Nucleus accumbens (tissue), 56 donors: ENCODE data around the gene FNIP1.
"Not testable (repeated sequence)": the region's sequence is repeated elsewhere in the genome, so short reads cannot be mapped to it uniquely, and the experiment has no call there.

Experiments
- DNase-seq, 56 donors: peaks; one replicate each; lab custom pipeline; 2025; lab: John Stamatoyannopoulos, UW

Gene FNIP1

DNA sequence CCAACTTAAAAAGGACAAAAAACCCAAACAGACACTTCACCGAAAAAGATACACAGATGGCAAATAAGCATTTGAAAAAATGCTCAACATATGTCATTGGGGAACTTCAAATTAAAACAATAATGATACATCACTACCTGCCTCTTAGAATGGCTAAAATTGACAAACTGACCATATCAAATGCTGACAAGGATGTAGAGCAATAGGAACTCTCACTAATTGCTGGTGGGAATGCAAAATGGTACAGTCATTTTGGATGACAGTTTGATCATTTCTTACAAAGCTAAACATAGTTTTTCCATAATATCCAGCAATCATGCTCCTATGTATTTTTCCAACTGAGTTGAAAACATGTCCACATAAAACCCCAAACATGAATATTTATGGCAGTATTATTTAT lies 102.9 kb downstream of the FNIP1 start:
- DNase-seq = no peak

DNA sequence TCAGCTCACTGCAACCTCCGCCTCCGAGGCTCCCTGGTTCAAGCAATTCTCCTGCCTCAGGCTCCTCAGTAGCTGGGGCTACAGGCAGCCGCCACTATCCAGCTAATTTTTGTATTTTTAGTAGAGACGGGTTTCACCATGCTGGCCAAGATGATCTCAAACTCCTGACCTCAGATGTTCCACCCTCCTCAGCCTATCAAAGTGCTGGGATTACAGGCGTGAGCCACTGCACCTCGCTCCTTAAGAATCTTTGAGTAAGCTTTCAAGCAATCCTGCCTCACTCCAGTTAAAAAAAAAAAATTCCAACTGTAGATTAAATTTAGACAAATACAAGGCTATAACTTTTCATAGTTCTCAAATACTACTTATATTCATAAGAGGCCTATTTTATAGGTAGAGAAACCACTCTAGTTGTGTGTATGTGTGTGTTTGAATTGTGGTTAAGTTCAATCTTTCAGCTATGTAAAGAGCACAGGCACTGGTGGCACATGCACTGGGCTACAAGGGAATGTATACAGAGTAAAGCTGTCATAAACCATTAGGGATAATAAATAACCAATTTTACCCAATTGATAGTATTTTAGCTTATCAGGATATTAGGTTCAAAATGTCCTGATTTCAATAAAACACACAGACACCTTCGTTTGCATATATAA lies 111.2 kb downstream of the FNIP1 start:
- no peak for DNase-seq

DNA sequence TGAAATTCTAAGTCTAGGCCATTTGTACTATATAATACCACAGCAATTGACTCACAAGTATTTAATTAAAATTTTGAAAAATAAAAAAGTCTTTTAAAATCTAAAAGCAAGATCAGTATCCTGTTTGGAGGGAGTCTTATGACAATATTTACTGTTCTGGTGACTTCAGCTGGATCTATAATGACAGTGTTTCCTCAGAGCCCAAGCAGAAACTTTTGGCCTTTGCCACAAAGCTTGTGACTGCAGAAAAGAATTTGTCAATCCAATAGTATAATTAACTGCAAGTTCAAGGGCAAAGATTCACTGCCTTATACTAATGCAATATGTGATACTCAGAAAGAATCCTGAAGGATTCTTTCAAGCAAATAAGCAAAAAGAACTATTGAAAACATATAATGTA lies 112.2 kb downstream of the FNIP1 start:
- no peak for DNase-seq

DNA sequence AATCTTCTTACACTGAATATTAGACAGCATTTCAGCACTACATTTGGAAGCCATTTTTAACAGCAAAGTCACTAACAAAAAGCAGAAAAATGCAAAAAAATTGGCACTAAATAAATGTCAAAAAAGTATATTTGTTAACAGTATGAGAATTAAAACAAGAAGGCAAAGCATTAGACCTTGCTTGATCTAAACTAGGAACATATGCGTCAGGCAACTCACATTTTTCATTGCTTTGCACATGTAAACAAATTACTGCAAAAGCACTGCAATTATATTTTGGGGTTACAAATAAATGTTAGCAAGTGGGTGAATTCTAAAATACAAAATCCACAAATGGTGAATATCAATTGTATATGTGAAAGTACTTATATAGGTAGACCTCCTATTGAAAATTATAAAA lies 112.8 kb downstream of the FNIP1 start:
- no peak for DNase-seq

DNA sequence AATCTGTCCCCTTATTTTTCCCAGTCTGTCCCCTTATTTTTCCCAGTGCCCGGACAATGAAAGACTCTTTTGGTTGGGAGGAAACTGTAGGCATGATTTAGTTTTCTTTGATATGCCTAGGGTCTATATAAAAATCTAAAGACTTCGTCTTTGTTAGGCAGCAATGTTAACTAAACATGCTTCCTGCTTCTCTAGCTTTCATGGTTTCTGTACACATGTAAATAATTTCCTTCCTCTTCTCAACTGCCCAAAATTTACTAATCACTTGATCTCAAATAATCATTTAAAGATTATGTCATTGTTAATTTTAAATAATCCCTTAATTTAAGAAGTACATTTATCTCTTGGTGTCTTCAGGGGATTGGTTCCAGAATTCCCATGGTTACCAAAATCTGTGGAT lies 114.0 kb downstream of the FNIP1 start:
- no peak for DNase-seq

DNA sequence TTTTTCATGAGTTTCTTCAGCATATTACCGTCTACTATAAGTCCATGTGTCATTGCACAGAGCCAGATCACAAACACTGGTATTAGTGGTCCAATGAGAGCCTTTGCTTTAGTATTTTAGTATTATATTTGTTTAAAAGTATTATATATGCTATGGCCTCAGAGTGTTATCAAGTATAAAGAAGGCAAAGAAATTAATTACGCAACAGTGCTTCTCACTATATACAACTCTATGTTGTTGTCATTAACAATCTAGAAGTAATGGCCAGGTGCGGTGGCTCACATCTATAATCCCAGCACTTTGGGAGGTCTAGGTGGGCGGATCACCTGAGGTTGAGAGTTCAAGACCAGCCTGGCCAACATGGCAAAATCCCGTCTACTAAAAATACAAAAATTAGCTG lies 114.6 kb downstream of the FNIP1 start:
- DNase-seq = no peak

DNA sequence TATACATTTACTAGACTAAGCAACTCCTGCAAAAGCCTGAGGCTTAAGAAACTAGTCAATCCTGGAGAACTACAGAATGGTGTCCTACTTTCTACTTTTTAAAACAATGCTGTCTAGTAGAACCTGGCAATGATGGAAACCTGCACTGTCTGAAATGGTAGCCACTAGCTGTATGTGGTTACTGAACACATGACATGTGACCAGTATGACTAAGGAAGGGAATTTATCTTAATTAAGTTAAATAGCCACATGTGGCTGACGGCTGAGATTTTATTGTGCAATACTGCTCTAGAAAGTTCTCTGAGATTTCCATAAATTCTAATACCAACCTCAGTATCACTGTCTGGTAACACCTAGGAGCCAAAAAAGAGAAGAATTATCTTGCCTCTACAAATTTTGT lies 116.9 kb downstream of the FNIP1 start:
- no peak for DNase-seq

DNA sequence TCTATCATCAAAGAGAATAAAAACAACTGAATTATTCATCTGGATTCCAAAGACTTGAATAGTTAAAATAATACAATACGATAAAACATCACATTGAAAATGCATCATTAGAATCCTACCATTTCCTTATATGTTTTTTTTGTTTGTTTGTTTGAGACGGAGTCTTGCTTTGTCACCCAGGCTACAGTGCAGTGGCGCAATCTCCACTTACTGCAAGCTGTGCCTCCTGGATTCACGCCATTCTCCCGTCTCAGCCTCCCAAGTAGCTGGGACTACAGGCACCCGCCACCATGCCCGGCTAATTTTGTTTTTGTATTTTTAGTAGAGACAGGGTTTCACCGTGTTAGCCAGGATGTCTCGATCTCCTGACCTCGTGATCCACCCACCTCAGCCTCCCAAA lies 118.5 kb downstream of the FNIP1 start:
- not testable (repeated sequence) for DNase-seq

DNA sequence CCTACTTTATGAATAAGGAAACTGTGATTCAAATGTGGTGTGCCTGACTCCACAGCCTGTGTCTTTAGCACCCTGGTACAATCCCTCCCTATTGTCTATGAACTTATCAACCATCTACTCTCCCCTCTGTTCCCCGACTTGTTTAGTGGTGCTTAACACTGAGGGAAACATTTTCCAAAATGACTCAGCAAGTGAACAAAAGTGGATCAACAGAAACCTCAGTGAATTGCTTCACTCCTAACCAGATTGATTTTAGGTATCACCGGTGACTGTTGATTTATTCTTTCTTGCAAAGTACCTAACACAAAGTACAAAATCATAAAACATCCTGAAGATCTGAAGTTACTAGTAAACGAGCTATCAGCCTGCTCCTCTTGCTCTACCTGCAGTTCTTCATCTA lies 119.7 kb downstream of the FNIP1 start:
- DNase-seq = no peak

DNA sequence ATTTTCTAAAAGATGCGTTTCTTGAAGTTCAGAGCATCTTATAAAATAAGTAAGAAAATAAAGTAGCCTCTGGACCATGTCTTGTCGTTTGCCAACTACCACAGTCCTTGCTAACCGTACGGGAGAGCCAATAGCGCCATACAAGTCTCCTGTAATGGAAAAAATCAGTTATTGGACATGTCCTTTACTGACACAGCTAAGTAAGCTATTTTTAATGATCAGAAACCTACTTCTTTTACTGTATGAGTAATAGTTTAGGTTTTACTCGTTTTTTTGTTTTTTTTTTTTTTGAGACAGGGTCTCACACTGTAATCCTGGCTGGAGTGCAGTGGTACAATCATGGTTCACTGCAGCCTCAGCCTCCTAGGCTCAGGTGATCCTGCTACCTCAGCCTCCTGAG lies 124.0 kb downstream of the FNIP1 start:
- DNase-seq = no peak

DNA sequence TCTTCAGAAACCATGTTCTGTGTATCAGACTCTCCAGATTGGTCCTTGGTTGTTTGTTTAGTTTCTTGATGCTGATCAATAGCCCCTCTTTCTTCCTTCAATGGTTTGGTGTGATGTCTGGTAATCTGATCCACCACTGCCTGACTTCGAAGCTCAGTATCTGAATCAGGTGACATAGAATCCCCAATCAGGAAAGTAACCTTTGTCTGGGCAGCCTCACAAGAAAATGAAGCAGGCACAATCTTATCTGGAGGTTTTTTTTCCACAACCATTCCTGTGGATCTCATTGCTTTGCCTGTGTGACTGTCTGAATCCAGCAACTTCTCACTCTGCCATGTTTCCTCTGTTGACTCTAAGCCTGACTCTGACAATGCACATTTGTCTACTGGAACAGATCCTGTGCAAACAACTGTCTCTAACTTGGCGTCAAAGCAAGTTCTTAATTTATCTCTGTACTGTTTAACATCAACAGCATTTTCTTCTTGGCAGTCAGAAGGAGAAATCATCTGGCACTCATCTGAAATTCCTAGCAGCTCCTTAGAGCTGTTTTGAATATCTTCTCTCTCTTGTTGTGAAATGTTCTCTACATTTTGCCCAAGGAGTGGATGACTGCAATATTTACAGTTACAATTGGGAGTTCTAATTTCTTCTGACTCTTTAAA lies 124.7 kb downstream of the FNIP1 start:
- DNase-seq = peak in 26 of 56 donors; percentile 1 to 50 (median 10)

DNA sequence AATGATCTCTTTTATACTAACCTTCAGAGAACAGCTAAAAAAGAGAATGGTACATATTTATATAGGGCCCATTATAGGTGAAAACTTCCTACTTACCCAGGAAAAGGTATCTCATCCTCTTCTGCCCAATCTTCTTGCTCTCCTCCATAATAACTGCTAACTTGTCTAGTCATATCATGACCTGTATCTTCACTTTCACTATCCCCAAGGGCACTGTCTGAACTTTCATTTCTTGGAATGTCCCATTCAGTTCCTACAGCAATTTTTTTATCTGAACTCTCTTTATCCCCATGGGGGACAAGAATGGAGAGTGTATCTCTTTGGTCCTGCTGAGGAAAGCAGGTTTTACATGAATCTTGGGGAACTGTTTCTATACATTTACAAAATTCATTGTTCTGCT lies 125.4 kb downstream of the FNIP1 start:
- no peak for DNase-seq

DNA sequence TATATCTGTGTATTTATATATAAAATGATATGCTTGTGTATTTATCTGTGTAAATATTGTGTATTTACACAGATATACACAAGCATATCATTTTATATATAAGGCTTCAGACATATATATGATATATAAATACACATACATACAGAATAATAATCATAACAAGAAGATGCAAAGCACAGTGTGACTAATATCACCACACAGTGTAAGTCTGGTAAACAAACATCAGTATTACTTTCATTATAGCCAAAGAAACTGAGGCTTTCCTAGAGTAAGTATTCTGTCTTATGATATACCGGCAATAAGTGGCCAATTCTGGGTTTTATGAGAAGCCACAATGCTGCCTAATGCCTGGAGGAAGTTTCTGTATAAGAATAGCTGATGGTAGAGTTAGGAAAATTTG lies 131.9 kb downstream of the FNIP1 start:
- DNase-seq = no peak

DNA sequence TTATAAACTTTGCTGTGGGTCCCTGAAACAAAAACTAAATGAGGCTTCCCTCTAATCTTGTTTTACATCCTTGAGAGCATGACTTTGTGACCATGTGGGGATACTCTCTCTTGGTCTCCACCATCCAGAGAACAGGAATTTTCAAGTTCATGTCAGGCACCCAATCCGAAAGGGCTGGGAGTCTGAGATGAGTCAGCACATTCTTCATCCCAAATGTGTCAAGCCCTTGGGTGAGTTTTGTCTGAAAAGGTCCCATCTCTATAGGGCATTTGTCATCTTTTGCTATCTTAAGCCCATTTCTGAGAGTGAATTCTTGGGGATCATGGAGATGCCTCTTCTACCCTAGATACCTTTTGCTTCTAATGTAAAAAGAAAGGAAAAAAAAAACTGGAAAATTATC lies 134.9 kb downstream of the FNIP1 start:
- DNase-seq = no peak

DNA sequence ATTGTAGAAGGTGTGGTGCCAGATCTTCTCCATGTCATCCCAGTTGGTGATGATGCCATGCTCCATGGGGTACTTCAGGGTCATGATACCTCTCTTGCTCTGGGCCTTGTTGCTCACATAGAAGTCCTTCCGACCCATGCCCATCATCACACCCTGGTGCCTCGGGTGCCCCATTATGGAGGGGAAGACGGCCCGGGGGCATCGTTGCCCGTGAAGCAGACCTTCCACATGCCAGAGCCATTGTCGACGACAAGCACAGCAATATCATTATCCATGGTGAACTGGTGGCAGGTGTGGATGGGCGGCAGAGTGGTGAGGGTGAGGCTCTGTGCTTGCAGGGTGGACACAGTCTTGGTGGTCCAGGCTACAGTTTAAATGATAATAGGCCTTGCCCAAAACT lies 137.0 kb downstream of the FNIP1 start:
- no peak for DNase-seq

DNA sequence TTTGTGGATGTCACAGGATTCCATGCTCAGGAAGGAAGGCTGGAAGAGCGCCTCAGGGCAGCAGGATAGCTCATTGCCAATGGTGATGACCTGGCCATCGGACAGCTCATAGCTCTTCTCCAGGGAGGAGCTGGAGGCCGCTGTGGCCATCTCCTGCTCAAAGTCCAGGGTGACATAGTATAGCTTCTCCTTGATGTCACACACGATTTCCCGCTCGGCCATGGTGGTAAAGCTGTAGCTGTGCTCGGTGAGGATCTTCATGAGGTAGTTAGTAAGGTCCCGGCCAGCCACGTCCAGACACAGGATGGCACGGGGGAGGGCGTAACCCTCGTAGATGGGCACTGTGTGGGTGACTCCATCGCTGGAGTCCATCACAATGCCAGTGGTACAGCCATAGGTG lies 137.5 kb downstream of the FNIP1 start:
- no peak for DNase-seq

DNA sequence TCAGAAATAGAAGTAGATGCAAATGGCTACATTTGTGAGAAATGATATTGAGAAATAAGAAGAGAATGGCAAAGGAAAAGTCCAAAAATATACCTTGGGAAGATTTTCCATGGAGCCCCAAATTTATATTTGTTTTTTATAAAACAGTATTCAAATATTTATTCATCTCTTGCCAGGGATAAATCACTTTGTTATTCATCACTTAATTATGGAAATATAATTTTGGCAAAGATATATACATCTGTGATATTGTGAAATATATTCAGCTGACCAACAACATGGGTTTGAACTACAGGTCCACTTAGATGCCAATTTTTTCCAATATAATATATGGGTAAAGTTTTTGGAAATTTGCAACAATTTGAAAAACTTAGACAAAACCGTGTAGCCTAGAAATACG lies 142.0 kb downstream of the FNIP1 start:
- no peak for DNase-seq

DNA sequence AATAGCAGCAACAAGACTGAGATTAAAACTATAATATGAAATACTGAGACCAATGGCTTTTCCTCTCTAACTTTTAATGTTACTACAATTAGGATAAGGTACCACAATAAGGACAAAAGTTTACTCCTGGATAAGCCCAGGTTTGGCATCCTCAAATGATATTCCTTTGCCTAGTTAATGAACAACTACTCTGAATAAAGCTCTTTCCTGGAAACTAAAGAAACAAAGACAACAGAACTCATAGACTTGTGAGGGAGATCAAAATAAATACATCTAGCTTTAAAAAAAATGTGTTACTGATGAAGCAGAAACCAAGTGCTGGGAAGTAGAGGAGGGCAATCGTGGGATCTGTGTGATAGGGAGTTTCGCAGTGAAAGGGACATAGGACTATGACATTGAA lies 142.5 kb downstream of the FNIP1 start:
- DNase-seq = no peak

DNA sequence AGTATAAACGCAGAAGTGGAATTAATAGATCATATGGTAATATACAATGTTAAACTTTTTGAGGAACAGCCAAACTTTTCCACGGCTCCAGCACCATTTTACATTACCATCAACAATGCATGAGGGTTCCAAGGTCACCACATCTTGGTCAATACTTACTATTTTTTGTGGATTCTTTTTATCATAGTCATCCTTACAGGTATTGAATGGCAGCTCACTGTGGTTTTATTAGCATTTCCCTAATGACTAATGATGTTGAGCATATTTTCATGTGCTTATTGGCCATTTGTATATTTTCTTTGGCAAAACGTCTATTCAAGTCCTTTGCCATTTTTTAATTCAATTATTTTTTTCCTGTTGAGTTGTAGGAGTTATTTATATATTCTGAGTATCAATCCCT lies 147.7 kb downstream of the FNIP1 start:
- no peak for DNase-seq

DNA sequence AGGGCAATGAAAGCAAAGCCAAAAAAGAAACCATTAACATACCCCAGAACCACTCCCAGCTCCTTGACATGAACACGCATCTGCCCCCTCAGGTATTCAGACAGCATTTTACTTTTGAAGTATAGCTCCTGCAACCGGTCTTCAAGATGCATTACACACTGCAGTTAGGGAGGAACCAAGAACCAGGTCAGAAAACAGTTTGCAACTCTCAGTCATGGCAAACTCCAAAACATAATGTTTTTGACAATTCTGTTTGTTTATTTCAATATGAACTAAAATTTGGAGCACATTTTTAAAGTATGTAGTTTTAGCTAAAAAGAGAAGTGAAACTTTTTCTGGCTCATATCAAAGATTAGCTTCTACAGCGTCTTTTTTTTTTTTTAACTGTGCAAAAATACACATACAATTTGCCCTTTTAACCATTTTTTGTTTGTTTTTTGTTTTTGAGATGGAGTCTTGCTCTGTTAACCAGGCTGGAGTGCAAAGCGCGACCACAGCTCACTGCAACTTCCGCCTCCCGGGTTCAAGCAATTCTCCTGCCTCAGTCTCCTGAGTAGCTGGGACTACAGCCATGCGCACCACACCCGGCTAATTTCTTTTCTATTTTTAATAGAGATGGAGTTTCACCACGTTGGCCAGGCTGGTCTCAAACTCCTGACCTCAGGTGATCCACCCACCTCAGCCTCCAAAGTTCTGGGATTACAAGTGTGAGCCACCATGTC lies 149.6 kb downstream of the FNIP1 start:
- no peak for DNase-seq

DNA sequence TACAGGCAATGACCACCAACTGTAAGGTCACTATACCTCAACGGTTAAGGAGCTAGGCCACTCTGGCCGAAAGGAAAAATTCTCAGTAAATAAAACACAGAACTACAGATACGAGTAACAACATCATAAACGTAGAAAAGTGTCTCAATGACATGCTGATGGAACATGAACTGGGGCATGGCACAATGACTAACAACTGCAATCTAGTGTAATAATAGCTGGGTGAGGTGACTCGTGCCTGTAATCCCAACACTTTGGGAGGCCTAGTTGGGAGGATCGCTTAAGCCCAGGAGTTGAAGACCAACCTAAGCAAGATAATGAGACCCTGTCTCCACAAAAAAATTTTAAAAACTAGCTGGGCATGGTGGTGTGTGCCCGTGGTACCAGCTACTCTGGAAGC lies 152.0 kb downstream of the FNIP1 start:
- DNase-seq = no peak

DNA sequence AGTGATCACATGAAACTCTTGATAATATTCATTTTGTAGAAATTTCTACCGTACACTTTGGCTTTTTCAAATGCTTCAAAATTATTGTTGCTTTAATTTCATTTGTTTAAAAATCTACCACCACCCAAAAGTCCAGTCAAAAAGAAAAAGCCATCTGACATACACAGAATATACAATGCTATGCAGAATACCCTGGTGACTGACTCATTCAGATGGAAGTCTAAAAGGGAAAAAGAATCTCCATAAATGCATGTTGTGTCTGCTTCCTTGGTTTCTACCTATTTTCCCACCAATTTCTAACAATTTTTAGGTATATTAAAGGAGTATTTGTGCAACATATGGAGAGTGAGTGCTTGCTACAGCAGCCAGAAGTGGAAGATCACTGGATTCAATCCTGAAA lies 152.4 kb downstream of the FNIP1 start:
- DNase-seq = no peak
